IMR-90 (cell line): ENCODE data around the gene EXOSC9. TPM values are rescaled to one million over a fixed set of nuclear protein-coding genes. Genes with fewer than 3 reads are reported as not detected.

Source experiments
- ATAC-seq: fragments of 200-7000 bp; cut with Tn5 transposase; 2 replicates; pipeline ENCODE4 v1.9.1; 2020; ENCODE audit warnings: low read depth, mild to moderate bottlenecking, moderate library complexity
- BruUV-seq: library from RNA; stranded (reverse); fragments of 400-500 nt; replicated peaks from 2 replicates; lab custom pipeline; 2021; lab: Mats Ljungman, UMichigan
- CTCF ChIA-PET: fragments of 300-600 bp; formaldehyde crosslinking; extraction: SDS; loops from one replicate; lab custom pipeline; 2021; ENCODE audit warnings: antibody characterized with exemption; lab: Yijun Ruan, JAX
- POLR2A ChIA-PET: fragments of 300-600 bp; sonication (Branson Sonifier 250); formaldehyde crosslinking; loops from one replicate; lab custom pipeline; 2022; ENCODE audit warnings: antibody characterized with exemption; ENCODE audit not compliant: unreplicated experiment; lab: Charles Lee
- DNase-seq: peaks from one replicate; pipeline ENCODE4 v3.0.0; 2013
- H2AFZ ChIP-seq: replicated peaks from 2 replicates; pipeline ENCODE3; 2013; ENCODE audit warnings: low read length, mild to moderate bottlenecking; ENCODE audit not compliant: poor library complexity
- H2AK5ac ChIP-seq: 2 replicates; pipeline ENCODE4 v1.6.1; 2013; ENCODE audit warnings: low read depth, low read length, inconsistent platforms
- H2AK9ac ChIP-seq: replicated peaks from 2 replicates; pipeline ENCODE3; 2013; ENCODE audit warnings: mild to moderate bottlenecking, low read depth, low read length, moderate library complexity; ENCODE audit not compliant: poor library complexity
- H2BK120ac ChIP-seq: 2 replicates; pipeline ENCODE4 v1.6.1; 2013; ENCODE audit warnings: low read depth, low read length, inconsistent platforms
- H2BK15ac ChIP-seq: 3 replicates; pipeline ENCODE4 v1.6.1; 2013; ENCODE audit warnings: low read depth, low read length, inconsistent platforms
- H2BK20ac ChIP-seq: 2 replicates; pipeline ENCODE4 v1.6.1; 2013; ENCODE audit warnings: low read depth, mild to moderate bottlenecking, inconsistent platforms, low read length, moderate library complexity
- H2BK5ac ChIP-seq: 2 replicates; pipeline ENCODE4 v1.6.1; 2013; ENCODE audit warnings: mild to moderate bottlenecking, low read depth, low read length, inconsistent platforms; ENCODE audit not compliant: poor library complexity, severe bottlenecking
- H3K14ac ChIP-seq: replicated peaks from 2 replicates; pipeline ENCODE4 v1.6.1; 2013; ENCODE audit warnings: low read depth, low read length, inconsistent platforms
- H3K18ac ChIP-seq: 2 replicates; pipeline ENCODE4 v1.6.1; 2013; ENCODE audit warnings: low read depth, low read length, control low read depth
- H3K23ac ChIP-seq: 2 replicates; pipeline ENCODE4 v1.6.1; 2013; ENCODE audit warnings: low read depth, low read length, inconsistent platforms
- H3K27ac ChIP-seq: 2 replicates; pipeline ENCODE4 v1.5.1; 2013; ENCODE audit warnings: mild to moderate bottlenecking, control low read depth, low read length; ENCODE audit not compliant: insufficient read depth
- H3K27me3 ChIP-seq: 2 replicates; pipeline ENCODE4 v1.6.1; 2013; ENCODE audit warnings: low read length; ENCODE audit not compliant: control insufficient read depth, insufficient read depth
- H3K36me3 ChIP-seq: 2 replicates; pipeline ENCODE4 v1.6.1; 2013; ENCODE audit warnings: low read length, mixed read lengths; ENCODE audit not compliant: control insufficient read depth, insufficient read depth
- H3K4ac ChIP-seq: 2 replicates; pipeline ENCODE4 v1.6.1; 2013; ENCODE audit warnings: low read depth, low read length, inconsistent platforms
- H3K4me1 ChIP-seq: 2 replicates; pipeline ENCODE4 v1.6.1; 2013; ENCODE audit warnings: low read length, mixed read lengths; ENCODE audit not compliant: control insufficient read depth, insufficient read depth
- H3K4me2 ChIP-seq: 2 replicates; pipeline ENCODE4 v1.6.1; 2013; ENCODE audit warnings: low read depth, mild to moderate bottlenecking, control low read depth, low read length, moderate library complexity
- H3K4me3 ChIP-seq: 2 replicates; pipeline ENCODE4 v1.5.1; 2013; ENCODE audit warnings: low read depth, mild to moderate bottlenecking, control low read depth, low read length, moderate library complexity; ENCODE audit not compliant: insufficient read depth
- H3K56ac ChIP-seq: 2 replicates; pipeline ENCODE4 v1.6.1; 2013; ENCODE audit warnings: low read length, inconsistent platforms; ENCODE audit not compliant: insufficient read depth; ENCODE audit errors: extremely low read depth
- H3K79me1 ChIP-seq, 2 experiments: 2 replicates each; pipeline ENCODE4 v1.6.1; 2013; ENCODE audit warnings: low read length in 2 of 2, inconsistent platforms in 1 of 2, low read depth in 1 of 2
- H3K9ac ChIP-seq: 2 replicates; pipeline ENCODE4 v1.6.1; 2013; ENCODE audit warnings: low read depth, low read length, control low read depth
- H3K9me1 ChIP-seq: 2 replicates; pipeline ENCODE4 v1.6.1; 2013; ENCODE audit warnings: low read length, inconsistent platforms; ENCODE audit not compliant: insufficient read depth
- H3K9me3 ChIP-seq: 2 replicates; pipeline ENCODE4 v1.6.1; 2013; ENCODE audit warnings: low read length; ENCODE audit not compliant: control insufficient read depth, insufficient read depth
- H4K20me1 ChIP-seq: 2 replicates; pipeline ENCODE4 v1.6.1; 2013; ENCODE audit warnings: low read length, inconsistent platforms; ENCODE audit not compliant: insufficient read depth
- H4K5ac ChIP-seq: 2 replicates; pipeline ENCODE4 v1.6.1; 2013; ENCODE audit warnings: mild to moderate bottlenecking, low read depth, low read length, control low read depth
- H4K8ac ChIP-seq, 2 experiments: 2 replicates each; pipeline ENCODE4 v1.6.1; 2013; ENCODE audit warnings: low read depth in 2 of 2, low read length in 2 of 2, control low read depth in 1 of 2, inconsistent platforms in 1 of 2
- H4K91ac ChIP-seq: 2 replicates; pipeline ENCODE4 v1.6.1; 2013; ENCODE audit warnings: low read depth, low read length, inconsistent platforms; ENCODE audit not compliant: insufficient read depth
- CHD1 ChIP-seq: IDR thresholded peaks from 2 replicates; pipeline ENCODE4 v1.6.1; 2012; ENCODE audit warnings: low read depth, low read length, improper control_type of control experiment
- CTCF ChIP-seq: conservative IDR thresholded peaks from 2 replicates; pipeline ENCODE4 v1.5.1; 2012; ENCODE audit warnings: mild to moderate bottlenecking, low read depth, low read length, improper control_type of control experiment
- ELK1 ChIP-seq: fragments of 150-350 bp; IDR thresholded peaks from 2 replicates; pipeline ENCODE4 v1.6.1; 2016; ENCODE audit warnings: low read depth, mild to moderate bottlenecking, low read length, moderate library complexity, borderline replicate concordance
- MAFK ChIP-seq: IDR thresholded peaks from 2 replicates; pipeline ENCODE4 v1.6.1; 2012; ENCODE audit warnings: low read depth, low read length, improper control_type of control experiment
- MXI1 ChIP-seq: IDR thresholded peaks from 2 replicates; pipeline ENCODE4 v1.6.1; 2012; ENCODE audit warnings: low read depth, mild to moderate bottlenecking, low read length, moderate library complexity, borderline replicate concordance
- NFE2L2 ChIP-seq: fragments of 150-350 bp; IDR thresholded peaks from 2 replicates; pipeline ENCODE4 v1.6.1; 2016; ENCODE audit warnings: low read depth, mild to moderate bottlenecking, low read length
- POLR2A ChIP-seq: IDR thresholded peaks from 2 replicates; pipeline ENCODE4 v1.6.1; 2012; ENCODE audit warnings: mild to moderate bottlenecking, low read depth, low read length
- RAD21 ChIP-seq: IDR thresholded peaks from 2 replicates; pipeline ENCODE4 v1.6.1; 2012; ENCODE audit warnings: low read length, improper control_type of control experiment
- RCOR1 ChIP-seq: IDR thresholded peaks from 2 replicates; pipeline ENCODE4 v1.6.1; 2012; ENCODE audit warnings: mild to moderate bottlenecking, low read length, improper control_type of control experiment; ENCODE audit not compliant: insufficient replicate concordance
- RFX5 ChIP-seq: IDR thresholded peaks from 2 replicates; pipeline ENCODE4 v1.8.0; 2012; ENCODE audit warnings: low read depth, mild to moderate bottlenecking, low read length, moderate library complexity
- SMC3 ChIP-seq: fragments of 150-350 bp; IDR thresholded peaks from 2 replicates; pipeline ENCODE4 v1.6.1; 2016; ENCODE audit warnings: low read depth, mild to moderate bottlenecking, antibody characterized with exemption, low read length, moderate library complexity
- USF2 ChIP-seq: fragments of 150-350 bp; IDR thresholded peaks from 2 replicates; pipeline ENCODE4 v1.6.1; 2017; ENCODE audit warnings: mild to moderate bottlenecking, antibody characterized with exemption, low read length, low read depth
- WGBS, 2 experiments: methylation state at CpG; one replicate each; pipeline versions ENCODE4 v1.1.5 to v1.1.7; 2013; ENCODE audit warnings: missing lambda C conversion rate in 2 of 2; ENCODE audit not compliant: insufficient read length in 1 of 2; ENCODE audit errors: extremely low coverage in 2 of 2; 5-methylcytosine and 5-hydroxymethylcytosine counted together
- dilution Hi-C: fragments of 300-500 bp; cut with HindIII; formaldehyde crosslinking; loops from one replicate; pipeline ENCODE4 v1.14.3; 2018; ENCODE audit warnings: low sequenced_read_pairs; ENCODE audit not compliant: unreplicated experiment
- in situ Hi-C: fragments of 300-500 bp; cut with MboI; formaldehyde crosslinking; loops from 3 replicates; pipeline ENCODE4 v1.14.3; 2019; ENCODE audit warnings: low sequenced_read_pairs, inconsistent platforms, mixed read lengths
- intact Hi-C: fragments of 100-400 bp; cut with micrococcal nuclease; formaldehyde crosslinking; loops from 2 replicates; pipeline ENCODE4 v1.10.0; 2022
- polyA plus RNA-seq, 3 experiments: library from polyadenylated mRNA; depleted of rRNA; stranded (reverse); fragments of >200 nt; gene quantifications; 2 replicates each; pipeline ENCODE4 v1.2.3, GENCODE V29; 2012; ENCODE audit warnings: low replicate concordance in 1 of 3
- total RNA-seq: library from RNA; depleted of rRNA; stranded (reverse); fragments of >200 nt; gene quantifications from 2 replicates; pipeline ENCODE4 v1.2.3, GENCODE V29; 2012

The EXOSC9 gene
- total and polyA plus RNA-seq, 2 of the 4 experiments (the other 2 are of a cell fraction), result 34.7 to 47.5 TPM

GRCh38 chr4:121764303-121764701 lies 36.8 kb upstream of the EXOSC9 start:
- H3K4me2 ChIP-seq, result peak overlapping the region; percentile 91
- peaks cover 0 to 3% of the 10 kb centered on the region in 2 experiments; a peak in 2 of 4 replicates for H3K79me1 ChIP-seq
- H2BK5ac ChIP-seq, result peak overlapping the region; percentile 5
- no peak for ATAC-seq
- no peak for DNase-seq
- H3K4ac ChIP-seq, result peak overlapping the region; percentile 67
- peak overlapping the region; percentile 38; the same call in 1 of the 2 replicates for H3K27ac ChIP-seq
- peak overlapping the region; percentile 43; the same call in 1 of the 2 replicates for H4K91ac ChIP-seq
- H2AFZ ChIP-seq, result peak overlapping the region; percentile 92
- peak overlapping the region; percentile 70 for H2BK120ac ChIP-seq
- 0 out of 2 replicates have a peak overlapping the region, but pooled peaks have one; percentile 18 for H3K56ac ChIP-seq
- TF ChIP-seq ELK1 (no peak), USF2 (no peak), RFX5 (no peak), CTCF (no peak), RCOR1 (no peak), POLR2A (no peak), NFE2L2 (no peak), RAD21 (no peak), CHD1 (no peak), SMC3 (no peak), MAFK (no peak), MXI1 (no peak)
- intact Hi-C loops, result no loop called here
- H3K9me3 ChIP-seq, result no peaks in the 10 kb centered on the region
- peak overlapping the region; percentile 74 to 81; a peak in 2 of 4 replicates for H4K8ac ChIP-seq
- H3K23ac ChIP-seq, result peak overlapping the region; percentile 77; the same call in 1 of the 2 replicates
- BruUV-seq, result no TSS peak
- H3K4me1 ChIP-seq, result peaks cover 4% of the 10 kb centered on the region
- H4K20me1 ChIP-seq, result no peaks in the 10 kb centered on the region
- dilution Hi-C loops, result no loop called here
- in situ Hi-C loops, result no loop called here
- H3K9ac ChIP-seq, result peak overlapping the region; percentile 77
- H4K5ac ChIP-seq, result peak overlapping the region; percentile 74
- H3K14ac ChIP-seq, result peak overlapping the region; percentile 30; the same call in 1 of the 2 replicates
- H2AK9ac ChIP-seq, result peak overlapping the region; percentile 71
- H2AK5ac ChIP-seq, result peak overlapping the region; percentile 79; the same call in 1 of the 2 replicates
- no peaks in the 10 kb centered on the region for H3K36me3 ChIP-seq
- WGBS, 2 experiments, result 0% methylated on average over 1 of the region's 14 CpGs; no CpG with 5 or more reads in 1 of the 2 experiments
- ChIA-PET POLR2A (no interaction called here), CTCF (interaction anchor here (0.9 kb wide), 1 partner anchor 44 kb away, joined by 4 read pairs; no protein-coding TSS in a partner anchor)
- 0 out of 2 replicates have a peak, but pooled peaks cover 6% of the 10 kb centered on the region for H3K9me1 ChIP-seq
- peak overlapping the region; percentile 21; the same call in 1 of the 2 replicates for H3K18ac ChIP-seq
- H2BK15ac ChIP-seq, result peak overlapping the region; percentile 59; the same call in 2 of the 3 replicates
- H2BK20ac ChIP-seq, result no peak overlapping the region; the same call in 1 of the 2 replicates
- no peaks in the 10 kb centered on the region for H3K27me3 ChIP-seq
- H3K4me3 ChIP-seq, result peak overlapping the region; percentile 95
